Stimulated activated CD8-positive, alpha-beta memory T cell treated with anti-CD3 and anti-CD28 coated beads, Interleukin-15, amount 100 ng/mL, for 4 hours (primary cell): ENCODE measurements around the gene MRPL14.

ENCODE experiments used
- DNase-seq, 2 donors: peaks; one replicate each; pipeline ENCODE4 v3.0.0-alpha.2; 2020; ENCODE audit warnings: low read depth in 2 of 2

Gene MRPL14

DNA sequence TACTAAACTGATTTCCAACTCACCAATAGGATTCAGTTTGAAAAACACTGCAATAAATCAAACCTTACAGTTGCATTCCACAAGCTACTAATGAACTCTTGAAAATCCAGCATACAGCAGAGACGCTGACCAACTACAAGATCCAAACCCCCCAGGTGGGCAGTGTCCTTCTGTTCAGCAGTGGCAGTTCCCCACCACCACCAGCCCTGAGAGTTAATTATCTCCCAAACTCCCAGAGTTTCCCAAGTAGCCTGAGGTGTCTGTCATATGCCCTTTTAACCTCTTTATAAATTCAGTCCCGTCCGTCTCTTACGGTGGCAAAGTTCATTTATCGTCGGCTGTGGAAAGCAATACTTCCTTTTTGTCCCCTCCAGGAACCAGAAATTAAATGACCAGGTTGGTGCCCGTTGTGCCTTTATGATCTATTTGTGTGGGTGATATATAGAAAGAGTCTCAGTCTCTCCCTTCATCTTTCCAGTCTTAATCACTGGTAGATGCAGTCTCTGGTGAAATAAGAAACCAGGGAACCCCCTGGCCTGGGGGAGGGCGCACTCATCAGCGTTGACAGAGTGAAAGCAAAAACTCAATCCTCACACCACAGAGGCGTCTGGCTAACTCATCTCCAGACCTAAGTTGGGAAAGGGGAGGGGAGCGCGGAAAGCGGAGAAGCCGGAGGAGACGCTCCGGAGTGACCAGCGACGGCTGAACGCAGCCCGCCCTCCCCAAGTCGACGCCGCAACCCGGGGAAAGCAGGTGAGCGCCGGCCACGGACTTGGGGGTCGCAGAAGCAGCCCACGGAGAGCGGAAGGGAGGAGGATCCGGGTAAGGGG lies 717 bp downstream of the MRPL14 start:
- peak; percentile 55 to 75 for DNase-seq

DNA sequence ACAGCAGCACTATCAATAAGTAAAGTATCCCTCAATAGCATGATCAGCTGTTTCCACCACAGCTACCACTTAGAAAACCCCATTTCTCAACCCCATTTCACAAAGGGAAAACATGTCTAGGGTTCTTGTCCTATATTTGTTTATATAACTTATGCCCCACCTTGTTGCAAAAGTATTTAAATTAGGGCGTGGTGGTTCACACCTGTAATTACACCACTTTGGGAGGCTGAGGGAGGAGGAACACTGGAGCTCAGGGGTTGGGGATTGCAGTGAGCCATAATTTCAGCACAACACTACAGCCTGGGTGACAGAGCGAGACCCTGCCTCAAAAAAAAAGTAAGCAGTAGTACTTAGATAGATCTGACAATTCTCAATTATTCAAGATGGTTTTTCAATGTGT lies 3.7 kb downstream of the MRPL14 start:
- no peak for DNase-seq

DNA sequence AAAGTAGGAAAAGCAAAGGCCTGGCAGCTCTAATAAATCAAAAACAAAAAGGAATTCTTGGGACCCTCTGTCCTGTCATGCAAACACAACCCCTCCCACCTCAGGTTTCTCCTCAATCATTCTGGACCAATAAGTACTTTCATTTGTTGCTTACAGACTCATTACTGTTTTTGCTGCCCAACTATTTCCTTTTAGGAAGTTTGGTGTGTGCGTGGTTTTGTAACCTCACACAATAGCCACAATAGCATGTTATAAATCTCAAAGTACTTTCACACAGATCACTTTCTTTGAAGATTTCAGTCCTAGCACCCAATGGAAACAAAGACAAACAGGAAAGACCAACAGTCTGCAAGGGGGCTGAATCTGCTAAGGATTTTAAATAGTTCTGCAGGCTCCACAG lies 4.5 kb downstream of the MRPL14 start:
- no peak for DNase-seq

DNA sequence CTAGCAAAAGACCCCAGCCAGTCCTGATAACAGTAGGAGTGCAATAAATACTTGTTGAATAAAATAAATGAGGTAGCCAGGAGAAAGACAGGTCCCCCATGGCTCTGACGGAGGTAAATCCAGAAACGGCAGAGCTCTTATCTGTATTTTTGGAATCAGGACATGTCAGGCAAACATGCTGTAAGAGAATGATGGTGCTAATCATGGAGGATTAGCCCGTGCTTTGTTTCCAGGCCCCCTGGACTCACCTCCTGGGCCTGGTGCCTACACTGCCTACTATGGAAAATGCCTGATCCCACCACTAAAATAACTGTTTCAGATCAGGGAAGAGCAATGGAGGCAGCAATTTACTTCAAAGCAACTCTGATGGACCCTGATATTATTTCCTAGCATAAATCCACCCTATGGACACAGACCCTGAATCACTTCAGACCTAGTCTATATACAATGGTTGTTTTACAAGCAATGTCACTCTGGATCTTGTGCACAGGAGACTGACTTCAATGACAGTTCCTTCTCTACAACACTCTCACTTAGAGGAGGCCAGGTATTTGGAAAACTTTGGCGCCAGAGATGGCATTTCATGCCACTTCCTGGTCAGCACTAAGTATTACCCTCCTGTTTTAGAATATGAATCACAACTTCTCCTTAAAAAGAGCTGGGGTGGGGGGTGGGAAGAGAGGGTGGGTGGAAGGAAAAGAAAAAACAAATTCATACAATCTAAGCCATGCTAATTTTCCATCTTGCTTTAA lies 6.4 kb downstream of the MRPL14 start:
- DNase-seq: no peak

DNA sequence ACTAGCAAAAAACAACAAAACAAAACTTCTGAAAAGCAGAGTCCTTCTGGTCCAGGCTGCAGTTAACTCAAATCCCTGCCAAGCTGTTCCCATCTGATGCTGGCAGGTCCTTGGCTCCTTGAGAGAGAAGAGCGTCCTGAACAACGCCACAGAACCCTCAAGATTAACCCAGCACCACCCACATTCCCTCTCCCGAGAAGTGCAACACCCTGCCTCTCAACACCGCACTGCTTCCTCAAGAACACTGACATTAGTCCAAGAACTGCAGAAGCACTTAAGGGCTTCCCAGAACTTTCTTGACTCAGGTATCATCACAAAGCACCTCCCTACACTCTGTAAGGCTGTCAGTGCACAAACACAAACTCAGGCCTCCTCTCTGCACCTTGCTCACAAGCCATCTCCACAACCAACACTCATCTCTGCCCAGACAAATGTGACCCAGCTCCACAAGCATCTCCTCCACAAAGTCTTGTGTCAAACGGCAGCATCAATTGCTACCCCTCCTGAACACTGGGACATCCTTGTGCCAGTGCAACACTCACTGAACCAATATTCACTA lies 7.5 kb downstream of the MRPL14 start:
- no peak for DNase-seq

DNA sequence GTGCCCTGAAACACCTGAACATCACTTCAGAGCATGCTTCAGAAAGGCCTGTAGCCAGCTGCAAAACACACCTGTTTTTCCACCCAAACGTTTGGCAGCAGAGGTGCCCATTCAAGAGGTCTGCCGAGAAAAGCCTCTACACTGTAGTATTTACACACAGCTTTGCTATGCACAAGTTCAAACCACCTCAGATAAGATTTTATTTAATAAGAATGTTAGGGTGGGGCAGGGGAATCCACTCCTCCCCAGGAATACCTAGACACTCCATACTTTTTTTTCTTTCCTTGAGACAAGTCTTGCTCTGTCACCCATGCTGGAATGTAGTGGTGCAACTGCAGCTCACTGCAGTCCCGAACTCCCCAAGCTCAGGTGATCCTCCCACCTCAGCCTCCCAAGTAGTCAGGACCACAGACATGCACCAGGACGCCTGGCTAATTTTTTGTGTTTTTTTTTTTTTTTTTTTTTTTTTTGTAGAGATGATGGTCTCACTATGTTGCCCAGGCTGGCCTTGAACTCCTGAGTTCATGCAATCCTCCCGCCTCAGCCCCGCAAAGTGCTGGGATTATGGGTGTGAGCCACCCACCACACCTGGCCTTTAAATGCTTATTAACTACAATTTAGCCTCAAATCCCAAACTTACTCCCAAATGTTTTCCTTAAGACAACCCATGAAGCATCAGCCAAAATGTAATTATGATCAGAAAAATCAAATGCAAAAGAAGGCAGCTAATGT lies 9.7 kb downstream of the MRPL14 start:
- no peak for DNase-seq

DNA sequence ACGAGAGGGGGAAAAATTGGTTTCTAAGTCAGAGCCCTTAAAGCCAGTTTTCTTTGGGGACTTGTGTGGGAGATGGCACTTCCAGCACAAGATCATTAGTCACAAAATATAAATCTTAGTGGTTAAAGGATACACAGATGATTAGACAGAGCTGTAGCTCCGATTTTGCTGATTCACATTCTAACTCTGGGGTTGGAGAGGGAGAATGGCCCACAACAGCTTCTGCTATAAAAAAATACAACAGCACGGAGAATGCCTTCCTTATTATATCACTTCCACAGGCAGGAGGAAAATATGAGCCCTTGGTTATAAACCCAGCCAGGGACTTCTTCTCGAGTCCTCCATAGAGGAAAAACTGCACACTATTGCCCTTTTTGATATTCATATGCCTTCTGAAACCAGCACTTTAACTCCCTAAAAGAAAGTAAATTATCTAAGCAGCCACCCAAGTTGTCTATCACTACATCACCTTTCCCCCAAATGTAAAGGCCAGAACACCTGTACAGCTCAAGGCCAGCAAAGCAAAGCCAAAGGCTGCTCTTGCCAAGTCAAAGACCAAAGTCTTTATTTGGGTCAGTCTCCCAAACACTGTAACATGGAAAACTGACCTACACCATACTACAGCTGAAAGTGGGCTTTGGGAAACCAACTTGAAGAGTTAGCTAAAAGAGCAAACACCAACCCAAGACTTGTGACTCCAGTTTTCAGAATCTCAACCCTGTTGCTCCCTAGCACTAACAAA lies 10.4 kb downstream of the MRPL14 start:
- no peak for DNase-seq

DNA sequence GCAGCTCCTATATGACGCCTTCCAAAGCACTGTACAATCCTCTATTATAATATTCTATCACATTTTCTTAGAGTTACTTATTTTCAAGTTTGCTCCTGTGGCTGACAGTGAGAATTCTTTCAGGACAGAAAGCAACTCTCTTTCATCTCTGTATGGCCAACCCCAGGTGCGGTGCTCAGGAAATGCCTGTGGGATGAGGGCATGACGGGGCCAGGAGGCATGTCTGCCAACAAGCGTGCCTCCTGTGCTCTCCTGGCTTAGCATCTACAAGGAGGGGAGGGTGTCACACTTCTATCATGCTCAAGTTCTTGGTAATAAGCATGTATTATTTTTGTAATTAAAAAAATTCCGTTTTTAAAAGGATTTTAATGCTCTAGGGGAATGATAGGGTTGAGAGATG lies 11.4 kb downstream of the MRPL14 start:
- DNase-seq: no peak

DNA sequence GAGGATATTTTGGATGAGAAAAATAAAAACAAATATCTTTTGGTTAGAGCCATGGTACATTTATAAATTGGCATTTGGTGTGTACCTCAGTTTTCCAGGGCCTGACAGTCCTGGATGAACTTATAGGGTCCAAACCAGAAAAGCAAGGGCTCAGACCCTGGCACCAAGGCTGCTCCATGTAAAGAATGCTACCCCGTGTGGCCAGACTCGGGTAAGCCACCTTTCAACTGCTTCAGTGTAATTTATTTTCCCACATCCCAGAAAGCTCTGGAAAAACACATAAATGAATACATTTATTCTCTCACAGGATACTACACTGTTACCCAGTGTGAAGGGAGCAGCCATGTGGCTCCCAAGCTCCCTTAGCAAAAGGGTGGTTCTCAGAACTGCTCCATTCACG lies 13.8 kb downstream of the MRPL14 start:
- DNase-seq: no peak

DNA sequence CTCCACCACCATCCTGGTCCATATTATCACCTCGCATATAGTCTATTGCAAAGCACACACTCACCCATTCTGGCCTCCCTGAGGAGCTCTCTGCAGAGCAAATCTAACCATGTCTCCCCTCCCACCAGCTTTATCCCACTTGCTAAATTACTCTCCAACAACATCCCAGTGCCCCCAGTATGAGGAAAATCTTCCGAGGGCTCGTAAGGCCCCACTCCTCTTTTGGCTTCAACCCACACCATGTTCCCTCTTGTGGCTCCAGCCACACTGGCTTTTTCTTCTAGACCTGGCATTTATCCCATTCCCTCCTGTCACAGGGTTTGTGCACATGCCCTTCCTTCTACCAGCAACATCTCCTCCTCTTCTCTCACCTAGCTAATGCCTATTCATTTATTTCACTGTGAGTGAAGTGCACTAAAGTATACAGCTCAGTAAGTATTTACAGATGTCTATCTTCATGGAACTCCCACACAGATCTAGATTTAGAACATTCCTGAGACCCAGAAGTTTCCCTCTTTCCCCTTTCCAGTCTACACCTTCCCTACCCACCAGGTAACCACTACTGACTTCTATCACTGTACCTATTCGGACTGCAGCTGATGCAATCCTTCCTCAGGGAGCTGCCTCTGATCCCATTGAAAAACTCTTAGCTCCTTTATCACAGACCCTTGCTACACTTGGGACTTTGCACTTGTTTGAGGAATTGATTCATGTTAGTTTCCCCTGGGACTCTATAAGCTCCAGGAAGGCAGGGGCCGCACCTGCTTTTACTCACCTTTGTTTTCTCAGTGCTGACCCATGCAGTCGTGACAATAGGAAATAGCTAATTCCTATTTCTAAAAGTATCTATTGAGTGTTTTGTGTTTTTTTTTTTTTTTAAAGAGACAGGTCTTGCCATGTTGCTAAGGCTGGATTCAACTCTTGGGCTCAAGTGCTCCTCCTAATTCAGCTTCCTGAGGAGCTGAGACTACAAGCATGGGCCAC lies 15.5 kb downstream of the MRPL14 start:
- no peak for DNase-seq

DNA sequence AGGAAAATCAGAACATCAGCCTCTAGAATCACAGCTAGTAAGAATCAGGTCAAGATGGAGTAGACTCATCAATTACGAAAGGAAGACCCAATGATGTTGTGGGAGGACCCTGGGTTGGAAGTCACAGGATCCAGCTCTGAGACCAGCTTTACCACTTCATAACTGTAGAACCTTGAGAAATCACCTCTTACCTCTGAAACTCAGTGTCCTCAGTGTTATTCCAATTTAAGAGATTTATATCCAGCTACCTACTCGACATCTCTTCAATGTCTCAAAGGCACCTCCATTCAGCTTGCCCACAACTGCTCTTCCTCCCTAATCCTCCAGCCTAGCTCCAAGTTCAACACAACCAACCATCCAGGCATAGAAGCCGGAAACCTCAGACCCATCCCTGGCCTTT lies 16.3 kb downstream of the MRPL14 start:
- DNase-seq: no peak

DNA sequence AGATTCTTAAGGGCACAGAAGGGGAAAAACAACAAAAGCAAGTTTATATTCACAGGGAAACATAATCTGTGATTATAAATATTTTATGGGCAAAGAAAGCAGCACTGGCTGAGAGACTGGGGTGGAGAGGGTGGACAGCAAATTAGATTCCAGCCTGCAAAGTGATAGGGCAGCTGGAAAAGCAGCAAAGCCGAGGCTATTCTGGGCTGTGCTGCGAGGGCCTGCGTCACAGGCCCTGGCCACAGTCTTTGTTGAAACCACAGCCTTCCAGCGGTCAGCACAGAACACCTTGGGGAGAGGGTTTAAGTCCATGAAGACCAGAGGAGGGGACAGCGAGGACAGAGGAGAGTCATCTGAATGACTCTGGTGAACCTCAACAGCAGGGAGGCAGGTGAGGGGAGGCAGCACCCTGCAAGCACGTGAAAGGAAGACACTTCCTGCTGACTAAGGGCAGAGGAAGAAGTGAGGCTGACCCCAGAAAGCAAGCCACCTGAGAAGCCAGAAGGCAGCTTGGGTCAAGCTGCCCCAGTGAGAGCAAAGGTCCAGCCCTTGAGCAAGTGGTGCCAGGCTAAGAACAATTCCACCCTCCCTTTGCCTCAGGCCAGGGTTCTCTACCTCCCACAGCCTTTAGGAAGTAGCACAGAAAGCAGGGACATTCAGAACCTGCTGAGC lies 17.1 kb downstream of the MRPL14 start:
- DNase-seq: no peak

DNA sequence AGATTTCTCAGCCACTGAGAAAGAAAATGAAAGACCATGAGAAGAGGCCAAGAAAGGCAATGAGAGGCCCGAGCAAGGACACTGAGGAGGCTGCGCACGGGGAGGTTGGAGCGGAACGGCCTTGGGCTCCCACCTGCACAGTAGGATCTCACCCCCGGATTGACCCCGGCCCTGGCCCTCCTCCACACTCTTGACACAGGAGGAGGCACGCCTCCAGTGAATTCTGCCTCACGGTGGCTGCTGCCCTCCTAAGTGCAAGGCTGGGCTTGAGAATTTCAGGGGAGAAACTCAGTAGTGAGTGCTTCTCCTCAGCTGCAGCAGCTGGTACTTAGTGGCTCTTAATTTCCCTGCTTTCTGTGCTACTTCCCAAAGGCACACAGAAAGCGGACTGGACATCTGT lies 18.0 kb downstream of the MRPL14 start:
- DNase-seq: no peak

DNA sequence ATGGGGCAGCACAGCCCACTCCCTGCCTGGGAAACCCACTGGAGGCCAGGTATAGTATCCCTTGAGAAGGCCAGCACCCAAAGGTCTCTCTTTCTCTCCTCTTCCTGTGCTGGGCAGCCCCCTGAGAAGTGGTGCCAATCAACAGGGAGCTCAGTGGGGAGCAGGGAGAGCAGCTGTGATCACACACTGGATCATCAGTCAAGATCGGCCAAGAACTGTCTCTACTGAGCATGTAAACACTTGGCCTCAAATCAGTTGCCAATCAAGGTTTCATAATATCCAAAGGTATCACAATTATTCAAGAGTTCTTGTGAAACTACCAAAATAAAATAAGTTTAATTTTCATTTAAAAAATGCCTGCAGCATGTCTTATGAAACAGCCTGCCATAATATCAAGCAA lies 18.8 kb downstream of the MRPL14 start:
- no peak for DNase-seq

DNA sequence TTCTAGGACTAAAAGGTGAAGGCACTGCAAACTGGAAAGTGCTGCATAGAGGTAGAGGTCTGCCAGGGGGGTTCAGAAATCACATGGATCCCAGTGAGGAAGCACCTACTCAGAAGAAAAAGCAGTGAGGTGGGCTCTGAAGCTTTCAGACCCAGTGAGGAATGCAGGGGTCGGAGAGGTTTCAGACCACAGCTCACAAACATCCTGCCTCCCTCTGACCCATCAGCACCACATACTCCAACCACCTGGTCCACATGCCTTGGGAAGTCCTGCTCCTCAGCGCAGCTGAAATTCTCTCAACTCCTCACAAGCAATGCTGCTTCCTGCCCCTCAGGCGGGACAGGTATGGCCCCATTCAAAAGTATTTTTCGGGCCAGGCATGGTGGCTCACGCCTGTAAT lies 20.2 kb downstream of the MRPL14 start:
- no peak for DNase-seq

DNA sequence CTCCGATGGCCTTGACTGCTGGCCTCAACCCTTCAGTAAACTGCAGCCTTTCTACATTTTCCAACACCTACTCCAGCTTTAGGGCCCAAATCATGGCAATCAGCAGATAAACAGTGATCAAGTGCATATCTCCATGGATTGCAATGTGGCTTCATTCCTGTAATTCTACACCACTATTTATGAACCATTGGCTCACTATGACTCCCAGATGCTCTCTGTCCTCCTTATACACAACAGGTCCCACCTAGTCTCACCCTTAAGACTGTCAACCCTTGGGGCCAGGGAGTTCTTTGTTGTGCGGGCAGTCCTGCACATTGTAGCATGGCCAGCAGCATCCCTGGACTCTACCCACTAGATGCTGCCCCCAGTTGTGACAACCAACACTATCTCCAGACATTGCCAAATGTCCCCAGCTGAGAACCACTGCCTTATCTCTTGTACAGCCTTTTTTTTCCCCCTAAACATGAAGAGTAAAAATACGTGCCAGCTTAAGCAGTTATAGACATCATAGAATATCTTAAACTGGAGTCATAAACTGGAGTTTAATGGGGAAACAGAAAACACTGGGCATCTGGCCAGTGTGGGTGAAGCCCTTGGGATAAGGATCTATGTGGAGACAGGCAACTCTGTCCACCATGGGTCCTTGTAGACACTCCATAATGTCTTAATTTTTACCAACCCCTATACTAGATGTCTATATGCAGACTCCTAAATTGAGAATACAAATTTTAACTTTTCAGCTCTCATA lies 21.1 kb downstream of the MRPL14 start:
- DNase-seq: no peak

DNA sequence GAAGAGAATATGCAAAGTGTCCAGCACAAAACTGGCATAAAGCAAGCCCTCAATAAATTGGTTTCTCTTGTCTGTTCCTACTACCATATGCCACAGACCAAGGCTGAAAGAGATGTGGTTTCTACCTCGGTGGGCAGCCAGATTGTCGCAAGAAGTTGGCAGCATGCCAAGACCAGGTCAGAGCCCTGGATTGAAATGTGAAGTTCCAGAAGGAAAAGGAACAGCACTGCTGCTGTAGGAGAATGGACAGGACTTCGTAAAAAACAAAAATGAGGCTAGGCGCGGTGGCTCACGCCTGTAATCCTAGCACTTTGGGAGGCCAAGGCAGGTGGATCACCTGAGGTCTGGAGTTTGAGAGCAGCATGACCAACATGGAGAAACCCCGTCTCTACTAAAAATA lies 22.1 kb downstream of the MRPL14 start:
- no peak for DNase-seq

DNA sequence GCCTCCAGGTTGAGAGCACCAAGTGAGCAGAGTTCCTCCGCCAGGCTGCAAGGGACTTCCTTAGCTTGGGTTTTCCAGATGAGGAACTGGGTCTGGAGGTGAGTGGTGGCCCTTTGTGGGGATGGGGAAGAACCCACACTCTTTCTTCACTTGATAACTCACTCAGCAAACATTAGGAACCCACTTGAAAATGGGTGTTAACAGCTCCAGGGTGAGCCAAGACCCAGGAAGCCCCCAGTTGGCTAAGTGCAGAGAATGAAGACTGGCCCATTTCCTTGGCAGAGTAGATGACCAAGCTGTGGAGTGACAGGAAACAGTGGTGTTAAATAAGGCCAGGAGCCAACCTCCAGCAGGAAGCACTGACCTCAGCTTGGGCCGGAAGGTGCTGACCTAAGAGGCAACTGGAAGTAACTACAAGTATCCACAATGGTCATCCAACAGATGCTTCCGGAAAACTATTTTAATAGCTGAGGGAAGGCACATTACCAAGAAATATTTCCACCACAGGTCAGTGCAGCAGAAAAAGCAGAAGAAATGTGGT lies 22.7 kb downstream of the MRPL14 start:
- no peak for DNase-seq

DNA sequence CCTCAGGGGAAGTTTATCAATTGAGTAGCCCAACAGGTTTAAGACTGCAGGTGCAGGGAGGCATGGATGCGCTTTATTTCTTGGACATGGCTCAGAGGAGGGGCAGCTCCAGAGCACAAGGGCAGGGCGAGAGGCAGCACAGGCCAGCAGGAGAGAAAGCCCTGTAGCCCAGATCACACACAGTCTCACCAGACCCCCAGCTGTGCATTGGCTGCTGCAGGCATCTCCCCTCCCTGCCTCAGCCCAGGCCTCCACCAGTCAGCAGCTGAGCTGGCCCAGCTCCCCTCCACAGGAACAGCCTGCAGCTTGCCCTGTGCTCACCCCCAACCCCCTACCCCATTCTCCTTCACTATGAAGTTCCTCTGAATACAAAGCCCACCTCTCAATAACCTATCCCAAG lies 24.7 kb downstream of the MRPL14 start:
- no peak for DNase-seq
